Measurements from ENCODE around the gene AIM2.

- TF ChIP-seq EZH2phosphoT487 (IDR thresholded peaks at IDR 0.05; ENCODE audit: insufficient read depth, low read depth) (no peak), EZH2 (IDR thresholded peaks at IDR 0.05; ENCODE audit: insufficient read depth, poor library complexity, severe bottlenecking) (no peak)
These were observed 8.6 kb downstream of the AIM2 start for GRCh38 chr1:159067699-159068621.

All from GM23248 (cell line).